SHP77 (cell line): ENCODE results near the gene LCA5.
"Not testable (repeated sequence)": the region's sequence is repeated elsewhere in the genome, so short reads cannot be mapped to it uniquely, and the experiment has no call there.

Experiments
- DNase-seq, 2 experiments: peaks; one replicate each; lab custom pipeline; 2025; lab: John Stamatoyannopoulos, UW

LCA5 gene

DNA sequence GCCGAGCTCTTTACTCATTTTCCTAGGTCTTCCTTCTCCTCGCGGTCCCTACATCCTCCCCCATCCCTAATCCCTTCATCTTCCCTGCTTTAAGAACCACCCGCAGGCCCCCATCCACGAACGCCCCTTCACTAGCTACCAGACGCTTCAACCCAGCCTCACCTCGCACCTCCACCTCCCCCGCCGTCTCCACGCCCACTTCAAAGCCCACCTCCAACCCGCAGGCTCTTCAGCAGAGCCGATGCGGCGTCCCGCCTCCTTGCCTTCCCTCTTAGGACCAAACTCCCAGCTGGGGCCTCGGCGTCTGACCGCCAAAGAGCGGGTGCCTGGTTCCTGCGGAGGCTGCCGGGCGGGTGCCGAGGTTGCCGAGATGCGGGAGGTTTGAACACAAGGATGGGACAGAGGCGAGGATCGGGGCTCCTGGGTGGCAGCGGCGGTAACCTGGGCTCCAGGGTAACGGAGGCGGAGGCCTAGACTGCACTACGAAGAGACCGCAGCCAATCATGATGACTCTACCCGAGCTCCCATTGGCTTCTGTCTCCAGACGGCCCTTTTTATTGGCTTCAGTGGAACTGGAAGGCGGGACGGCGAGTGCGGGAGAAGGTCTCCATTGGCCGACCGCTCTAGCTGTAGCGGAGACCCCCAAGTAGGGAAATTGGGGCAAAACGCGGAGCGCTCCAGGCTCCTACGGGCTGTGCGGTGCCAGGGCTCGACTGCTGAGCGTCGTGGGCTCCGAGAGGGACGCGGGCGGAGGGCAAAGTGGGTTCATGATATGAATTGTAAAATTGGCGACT is at the start of gene LCA5:
Gene LCA5, minus strand, starts transcription at position 477 of the 794 bp plus-strand sequence. CDS start 18,536 bp downstream, outside the sequence.
- DNase-seq = peak; percentile 98

DNA sequence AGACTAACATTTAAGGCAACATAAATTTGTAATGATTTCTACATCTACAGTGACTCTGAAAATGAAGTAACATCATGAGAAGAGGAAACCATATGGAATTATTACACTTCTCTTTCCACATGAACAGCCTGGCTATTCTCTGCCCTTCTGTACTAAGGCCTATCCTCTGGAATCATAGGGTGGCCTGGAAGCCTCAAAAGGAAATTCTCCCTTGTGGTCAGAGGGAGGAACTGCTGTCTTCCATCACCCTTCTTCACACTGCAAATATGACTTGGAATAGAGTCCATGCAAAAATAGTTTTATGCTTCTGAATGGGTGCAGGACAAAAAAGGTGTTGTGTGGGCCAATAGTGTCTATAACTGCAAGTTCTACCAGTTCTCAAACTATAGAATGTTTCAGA is 49.3 kb upstream of the LCA5 start:
- peak in 1 of 2 experiments; percentile 40 for DNase-seq

DNA sequence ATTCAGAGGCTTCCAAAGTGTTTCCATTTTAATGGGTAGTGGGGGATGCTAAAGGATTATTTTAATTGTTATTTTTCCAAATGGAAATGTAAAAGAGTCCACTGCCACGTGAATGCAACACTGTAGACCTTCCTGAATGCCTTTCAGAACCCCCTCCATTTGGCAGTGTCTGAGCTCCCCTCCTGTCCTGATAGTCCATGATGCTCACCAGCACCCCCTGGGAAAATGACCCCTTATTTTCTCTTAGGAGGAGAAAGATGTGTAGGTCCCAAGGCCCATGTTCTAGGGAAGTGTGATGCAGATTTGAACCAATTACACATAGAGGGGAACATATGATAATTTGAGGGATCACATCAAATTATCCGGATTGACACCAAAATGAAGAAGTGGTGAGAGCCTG is 47.1 kb upstream of the LCA5 start:
- no peak for DNase-seq

DNA sequence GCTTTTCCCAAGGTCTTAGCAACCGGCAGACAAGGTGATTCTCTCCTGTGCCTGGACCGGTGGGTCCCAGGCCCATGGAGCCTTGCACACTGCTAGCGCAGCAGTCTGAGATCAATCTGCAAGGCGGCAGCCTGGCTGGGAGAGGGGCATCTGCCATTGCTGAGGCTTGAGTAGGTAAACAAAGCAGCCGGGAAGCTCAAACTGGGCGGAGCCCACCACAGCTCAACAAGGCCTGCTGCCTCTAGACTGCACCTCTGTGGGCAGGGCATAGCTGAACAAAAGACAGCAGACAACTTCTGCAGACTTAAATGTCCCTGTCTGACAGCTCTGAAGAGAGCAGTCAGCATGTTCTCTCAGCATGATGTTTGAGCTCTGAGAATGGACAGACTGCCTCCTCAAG is 40.7 kb upstream of the LCA5 start:
- DNase-seq = not testable (repeated sequence)

DNA sequence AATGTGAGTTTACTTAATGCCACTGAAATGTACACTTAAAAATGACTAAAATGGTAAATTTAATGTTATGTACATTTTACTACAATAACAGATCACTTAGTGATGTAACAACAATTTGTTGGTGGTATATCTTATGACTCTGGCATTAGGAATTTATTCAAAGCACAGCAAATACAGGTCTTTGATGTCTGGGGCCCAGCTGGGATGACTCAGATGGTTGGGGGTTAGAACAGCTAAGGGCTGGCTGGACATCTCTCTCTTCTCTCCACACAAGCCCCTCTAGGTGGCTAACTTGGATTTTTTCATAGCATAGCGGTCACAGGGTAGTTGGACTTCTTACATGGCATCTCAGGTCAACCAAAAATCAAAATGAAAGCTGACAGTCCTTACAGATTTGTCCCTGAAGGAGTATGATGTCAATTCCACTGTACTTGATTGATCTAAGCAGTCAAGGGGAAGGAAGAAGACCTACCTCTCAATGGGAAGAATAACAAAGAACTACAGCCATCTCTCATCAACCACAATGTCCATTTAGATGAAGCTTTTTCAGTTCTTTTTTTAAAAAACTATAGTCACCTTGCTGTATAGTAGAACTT is 37.5 kb upstream of the LCA5 start:
- no peak for DNase-seq

DNA sequence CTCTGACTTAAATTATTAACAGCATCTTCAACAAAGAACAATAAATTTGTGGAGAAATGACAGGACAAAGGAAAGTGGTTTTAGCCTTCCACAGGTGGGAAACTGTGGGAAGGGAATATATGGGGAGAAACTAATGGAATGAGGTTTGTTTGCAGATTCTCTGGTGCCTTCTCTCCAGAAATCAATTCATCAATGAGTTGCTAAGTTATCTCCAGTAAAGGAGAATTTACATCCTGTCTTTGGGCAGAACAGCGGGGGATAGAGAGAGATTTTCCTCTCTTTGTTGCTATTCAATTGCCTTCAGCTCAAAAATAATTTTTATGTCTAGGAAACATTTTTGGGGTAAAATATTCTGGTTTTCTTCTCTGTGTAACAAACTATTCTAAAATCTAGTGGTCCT is 36.9 kb upstream of the LCA5 start:
- no peak for DNase-seq

DNA sequence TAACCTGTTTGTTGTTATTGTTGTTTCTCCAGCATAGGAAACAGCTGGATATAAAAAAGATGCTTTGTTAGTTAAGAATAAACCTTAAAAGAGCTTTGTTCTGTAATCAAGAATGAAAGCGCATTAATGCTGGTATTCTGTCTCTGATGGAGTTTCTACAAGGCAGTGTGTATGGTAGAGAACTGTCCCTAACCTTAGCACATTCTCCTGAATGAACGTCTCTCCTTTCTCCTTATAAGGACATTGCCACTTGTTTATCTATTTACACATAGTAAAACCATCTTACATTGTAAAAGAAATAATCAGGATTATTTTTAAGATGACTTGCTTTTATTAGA is 33.8 kb upstream of the LCA5 start:
- DNase-seq = no peak

DNA sequence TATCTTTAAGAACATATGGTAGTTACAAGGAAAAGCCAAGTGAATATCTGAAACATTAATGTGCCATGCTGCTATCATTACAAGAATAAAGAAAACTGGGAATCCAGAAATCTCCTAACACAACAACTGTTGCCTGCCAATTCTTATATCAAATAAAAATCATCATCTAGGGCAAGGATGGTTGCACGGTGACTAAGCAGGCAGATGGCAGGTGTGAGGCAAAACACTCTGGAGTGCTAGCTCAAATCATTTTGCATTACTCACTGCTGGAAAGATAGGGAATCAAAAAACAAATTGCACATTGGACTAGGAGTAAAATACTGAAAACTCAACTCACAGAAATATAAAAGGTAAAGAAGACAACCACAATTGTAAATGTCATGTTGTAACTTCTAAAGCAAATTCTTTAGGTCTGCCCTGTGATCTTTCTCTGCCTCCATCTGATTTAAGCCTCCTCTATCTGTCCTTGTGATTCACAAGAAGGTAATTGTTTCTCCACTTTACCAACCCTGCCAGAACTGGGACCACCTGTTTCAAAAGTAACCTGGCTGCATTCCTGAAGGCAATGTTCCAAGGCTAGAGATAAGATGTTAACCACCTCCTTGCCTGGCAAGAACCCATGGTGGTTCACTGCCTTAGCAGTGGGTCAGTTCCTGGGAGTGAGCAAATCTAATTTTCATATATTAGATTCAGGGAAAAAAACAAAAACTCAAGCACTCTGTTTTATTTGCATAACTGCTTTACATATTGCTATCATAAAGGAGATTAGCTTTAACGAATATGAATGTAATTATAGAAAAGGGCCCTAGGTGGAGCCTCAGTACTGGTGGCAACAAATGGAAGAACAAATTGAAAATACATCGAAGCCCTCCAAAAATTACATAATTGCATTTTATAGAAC is 33.1 kb upstream of the LCA5 start:
- DNase-seq = peak; percentile 26 to 36

DNA sequence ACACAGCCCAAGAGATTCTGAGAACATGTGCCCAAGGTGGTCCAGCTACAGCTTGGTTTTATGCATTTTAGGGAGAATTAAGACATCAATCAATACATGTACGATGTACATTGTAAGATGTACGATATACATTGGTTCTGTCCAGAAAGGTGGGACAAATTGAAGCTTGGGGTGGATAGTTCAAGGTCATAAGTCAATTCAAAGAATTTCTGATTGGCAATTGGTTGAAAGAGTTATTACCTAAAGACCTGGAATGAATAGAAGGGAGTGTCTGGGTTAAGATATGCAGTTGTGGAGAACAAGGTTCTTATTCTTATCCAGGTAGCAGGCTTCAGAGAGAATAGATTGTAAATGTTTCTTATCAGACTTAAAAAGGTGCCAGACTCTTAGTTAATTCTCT is 31.8 kb upstream of the LCA5 start:
- no peak for DNase-seq

DNA sequence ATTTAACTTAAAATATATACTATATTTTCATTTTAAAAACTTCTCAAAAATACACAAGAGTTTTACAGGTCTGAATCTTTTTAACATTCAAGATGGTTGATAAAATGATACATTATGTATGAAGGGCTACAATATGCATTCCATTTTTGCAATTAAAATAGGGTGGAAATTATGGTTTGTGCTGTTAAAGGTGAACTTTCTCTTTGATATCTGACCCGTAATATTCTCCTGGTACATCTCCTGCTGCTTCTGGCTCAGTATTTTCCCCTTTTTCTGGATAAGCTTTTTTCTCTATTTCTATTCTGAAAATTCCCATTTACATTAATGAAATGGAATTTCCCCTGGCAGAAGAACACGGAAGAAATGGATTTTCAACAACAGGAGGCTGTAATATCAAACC is 27.4 kb upstream of the LCA5 start:
- DNase-seq = no peak

DNA sequence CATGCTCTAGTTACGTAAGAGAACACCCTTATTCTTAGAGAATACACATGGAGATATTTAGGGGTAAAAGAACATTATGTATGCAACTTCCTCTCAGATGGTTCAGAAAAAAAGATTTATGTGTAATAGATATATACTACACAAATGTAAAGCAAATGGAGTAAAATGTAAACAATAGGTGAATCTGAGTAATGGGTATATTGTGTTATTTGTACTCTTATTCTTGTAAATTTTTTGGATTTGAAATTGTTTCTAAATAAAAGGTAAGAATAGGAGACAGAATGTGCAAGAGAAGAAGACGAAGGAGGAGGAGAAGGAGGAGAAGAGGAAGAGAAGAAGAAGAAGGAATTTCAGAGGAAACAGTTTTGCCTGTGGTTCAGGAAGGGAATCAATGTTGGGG is 22.5 kb upstream of the LCA5 start:
- DNase-seq = no peak

DNA sequence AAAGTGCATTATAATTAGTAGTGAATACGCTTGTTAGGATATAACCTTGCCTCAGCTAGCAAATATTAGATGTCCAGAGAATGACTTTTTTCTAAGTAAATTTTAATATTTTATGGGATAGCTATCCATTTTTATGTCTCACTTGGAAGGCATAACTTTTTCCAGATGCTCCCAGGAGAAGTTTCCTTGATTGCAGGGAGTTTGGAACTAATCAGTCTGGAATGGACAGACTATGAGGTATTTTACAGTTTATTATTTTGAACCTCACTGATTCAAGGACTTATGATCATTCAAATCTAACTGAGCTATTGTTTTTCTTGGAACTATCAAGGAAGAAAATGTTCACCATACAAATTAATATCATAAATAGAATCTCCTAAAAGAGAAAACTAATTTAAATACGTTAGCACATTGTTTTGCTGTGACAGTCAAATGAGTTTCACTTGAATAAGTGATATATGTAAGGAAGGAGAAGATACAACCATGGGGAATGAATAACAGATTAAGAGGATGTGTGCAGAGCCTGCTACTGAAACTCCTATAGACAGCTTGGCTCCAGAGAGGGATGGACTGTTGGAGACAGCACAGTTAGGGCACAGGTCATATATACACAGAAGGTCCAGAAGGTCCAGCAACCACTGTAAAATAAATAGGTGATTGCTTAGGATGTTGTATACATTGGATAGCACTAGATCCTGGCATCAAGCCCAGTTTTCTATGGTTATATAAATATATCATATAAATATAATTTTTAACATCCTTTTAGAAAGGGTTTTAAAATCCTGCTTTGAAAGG is 20.6 kb upstream of the LCA5 start:
- DNase-seq = no peak

DNA sequence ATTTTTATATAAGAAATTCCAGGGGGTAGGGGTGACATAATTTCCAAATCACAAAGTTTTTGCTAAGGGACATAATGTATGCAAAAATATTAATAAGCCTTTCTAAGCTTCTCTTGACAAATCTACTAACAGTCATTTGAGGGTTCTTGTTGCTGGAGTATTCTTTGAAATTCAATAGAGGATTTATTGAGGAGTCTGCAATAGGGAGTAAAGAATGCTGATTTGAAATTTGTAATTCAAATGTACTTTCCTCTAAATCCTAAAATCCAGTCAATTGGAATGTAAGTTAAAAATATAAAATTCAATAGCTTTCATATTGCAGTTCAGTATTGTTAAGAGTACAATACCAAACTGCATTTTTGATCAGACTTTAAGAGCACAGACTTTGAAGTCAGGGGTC is 17.1 kb upstream of the LCA5 start:
- no peak for DNase-seq

DNA sequence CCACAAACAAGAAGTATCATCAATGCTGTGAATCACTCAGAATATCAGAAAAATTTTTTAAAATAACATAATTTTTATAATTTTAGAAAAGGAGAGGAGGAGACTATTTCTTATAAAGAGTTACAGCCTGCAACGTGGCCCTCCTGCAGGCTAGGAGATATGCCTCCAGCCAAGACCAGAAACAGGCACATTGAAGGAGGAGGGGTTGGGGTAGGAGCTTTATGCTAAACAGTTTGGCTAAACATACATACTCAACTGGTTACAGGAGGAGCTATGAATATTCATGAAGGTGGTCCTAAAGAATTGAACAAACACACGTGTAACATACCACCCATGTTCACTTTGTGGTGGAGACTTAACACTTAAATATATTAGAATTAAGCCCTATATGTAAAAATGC is 14.2 kb upstream of the LCA5 start:
- no peak for DNase-seq

DNA sequence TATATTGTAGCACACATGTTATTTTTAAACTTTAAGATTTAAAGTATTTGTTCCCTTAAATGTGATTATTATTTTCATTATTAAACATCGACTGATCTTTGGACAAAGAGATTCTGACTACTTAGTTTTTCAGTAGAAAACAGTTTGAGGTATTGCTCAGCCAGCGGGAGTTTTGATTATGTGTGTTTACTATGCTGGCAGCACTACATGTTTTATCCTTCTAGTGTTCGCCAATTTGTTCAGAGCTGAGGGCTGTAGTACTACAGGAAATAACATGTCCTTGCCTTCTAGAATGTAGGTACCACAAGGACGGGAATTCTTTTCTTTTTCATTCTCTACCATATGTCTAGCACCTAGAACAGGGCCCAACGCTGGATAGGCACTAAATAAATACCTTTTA is 11.1 kb upstream of the LCA5 start:
- no peak for DNase-seq

DNA sequence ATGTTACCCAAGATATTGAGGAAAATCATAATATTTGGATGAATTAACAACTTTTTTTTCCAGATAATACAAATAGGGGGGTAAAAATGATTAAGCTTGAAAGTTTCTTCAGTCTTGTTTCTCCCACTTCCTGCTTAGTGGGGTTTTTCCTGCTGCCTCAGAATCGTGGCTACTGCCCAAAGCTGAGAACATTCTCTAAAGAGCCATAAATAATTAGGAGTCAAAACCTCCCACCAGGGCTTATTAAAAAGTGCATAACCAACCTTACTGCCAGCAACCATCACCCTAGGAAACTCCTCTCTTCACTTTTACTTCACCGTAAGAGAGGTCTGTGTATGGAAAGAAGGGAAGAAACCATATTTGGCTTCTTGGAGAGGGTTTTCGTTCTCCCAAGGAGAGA is 9.0 kb upstream of the LCA5 start:
- DNase-seq = no peak

DNA sequence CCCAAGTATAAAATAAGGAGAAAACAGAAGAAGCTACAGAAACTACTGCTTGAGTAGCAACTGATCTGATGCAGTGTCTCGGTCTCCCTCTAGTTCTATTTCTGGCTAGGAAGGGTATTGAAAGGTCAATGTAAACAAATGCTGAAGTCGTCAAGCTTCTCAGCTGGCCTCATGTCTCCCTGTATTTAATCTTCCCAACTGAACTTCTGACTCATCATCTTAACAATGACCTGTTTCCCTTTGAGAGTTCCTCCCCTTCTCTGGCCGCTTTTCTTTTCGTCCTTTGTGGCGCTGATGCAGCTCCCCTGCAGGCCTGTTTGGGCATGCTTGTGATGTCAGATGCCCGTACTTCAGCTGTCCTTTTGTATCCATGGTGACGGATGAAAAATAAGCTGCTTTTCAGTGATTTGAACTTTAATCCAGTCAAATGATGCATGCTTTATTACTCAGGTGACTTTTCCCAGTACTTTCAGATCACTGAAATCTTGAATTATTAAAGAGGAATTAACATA is 7.8 kb upstream of the LCA5 start:
- DNase-seq = peak; percentile 92 to 93

DNA sequence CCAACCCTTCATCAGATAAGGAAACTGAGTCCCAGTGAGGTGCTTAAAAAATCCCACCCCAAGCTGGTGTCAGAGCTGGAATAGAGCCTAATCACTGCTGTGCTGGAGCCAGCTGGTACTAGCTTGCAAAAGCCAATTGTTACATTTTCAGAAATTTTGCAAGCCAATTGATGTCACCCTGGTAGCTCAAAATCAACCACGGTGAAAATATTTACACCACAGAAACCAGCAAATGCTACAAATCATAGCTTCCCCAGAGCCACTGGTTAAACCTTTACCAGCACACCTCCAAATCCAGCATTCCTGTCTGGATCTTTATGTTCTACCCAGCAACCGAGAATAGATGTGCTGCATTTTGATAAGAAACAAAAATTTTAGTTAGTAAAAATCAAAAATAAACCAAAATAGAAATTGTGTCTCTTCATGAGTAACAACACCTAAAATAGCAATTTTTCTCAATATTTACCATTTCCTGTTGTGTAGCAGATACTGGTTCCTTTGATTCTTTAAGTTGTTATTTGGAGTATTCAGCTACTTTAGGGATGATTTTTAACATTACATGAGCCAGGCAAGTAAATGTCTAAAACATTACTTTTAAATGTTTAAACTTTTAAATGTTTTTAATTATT is 7.2 kb upstream of the LCA5 start:
- peak; percentile 16 to 18 for DNase-seq

DNA sequence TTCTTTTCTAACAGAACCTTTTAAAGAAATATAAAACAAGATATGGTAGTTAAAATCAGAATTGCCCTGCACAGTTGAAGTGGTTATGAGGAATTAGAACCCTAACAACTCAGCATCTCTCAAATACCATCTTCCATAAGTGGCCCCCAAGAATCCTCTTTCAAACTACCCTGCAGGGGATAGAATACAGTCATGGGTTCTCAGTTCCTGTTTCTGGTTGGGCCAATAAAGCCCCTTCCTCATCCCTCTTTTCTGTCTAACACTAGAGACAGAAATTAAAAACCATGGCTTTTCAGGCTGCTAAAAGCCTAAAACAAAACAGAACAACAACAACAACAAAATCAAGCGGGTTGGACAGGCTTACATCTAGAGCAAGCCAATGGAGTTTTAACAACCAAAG is 6.7 kb upstream of the LCA5 start:
- DNase-seq = no peak

DNA sequence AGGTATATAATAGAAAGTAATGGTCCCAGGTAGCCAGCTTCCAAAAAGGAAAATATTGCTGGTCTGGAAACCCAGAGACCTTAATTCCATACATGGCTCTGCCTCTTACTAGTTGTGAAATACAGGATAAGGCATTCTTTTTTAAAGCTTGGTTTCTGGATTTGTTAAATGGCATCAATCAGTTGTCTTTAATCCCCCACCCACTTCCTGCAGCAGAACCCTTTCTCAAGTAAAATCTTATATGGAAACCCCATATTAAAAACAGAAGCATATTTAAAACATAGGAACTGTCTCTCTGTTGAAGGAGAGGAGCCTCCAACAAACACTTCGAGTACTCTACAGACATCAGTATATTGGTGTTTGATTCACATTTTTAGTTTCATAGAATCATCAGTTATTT is 6.2 kb upstream of the LCA5 start:
- no peak for DNase-seq
